ENCODE measurements around the gene AXDND1.
A peak's percentile ranks its signal among the peaks of the same experiment; 100 is the strongest.

The AXDND1 gene

DNA sequence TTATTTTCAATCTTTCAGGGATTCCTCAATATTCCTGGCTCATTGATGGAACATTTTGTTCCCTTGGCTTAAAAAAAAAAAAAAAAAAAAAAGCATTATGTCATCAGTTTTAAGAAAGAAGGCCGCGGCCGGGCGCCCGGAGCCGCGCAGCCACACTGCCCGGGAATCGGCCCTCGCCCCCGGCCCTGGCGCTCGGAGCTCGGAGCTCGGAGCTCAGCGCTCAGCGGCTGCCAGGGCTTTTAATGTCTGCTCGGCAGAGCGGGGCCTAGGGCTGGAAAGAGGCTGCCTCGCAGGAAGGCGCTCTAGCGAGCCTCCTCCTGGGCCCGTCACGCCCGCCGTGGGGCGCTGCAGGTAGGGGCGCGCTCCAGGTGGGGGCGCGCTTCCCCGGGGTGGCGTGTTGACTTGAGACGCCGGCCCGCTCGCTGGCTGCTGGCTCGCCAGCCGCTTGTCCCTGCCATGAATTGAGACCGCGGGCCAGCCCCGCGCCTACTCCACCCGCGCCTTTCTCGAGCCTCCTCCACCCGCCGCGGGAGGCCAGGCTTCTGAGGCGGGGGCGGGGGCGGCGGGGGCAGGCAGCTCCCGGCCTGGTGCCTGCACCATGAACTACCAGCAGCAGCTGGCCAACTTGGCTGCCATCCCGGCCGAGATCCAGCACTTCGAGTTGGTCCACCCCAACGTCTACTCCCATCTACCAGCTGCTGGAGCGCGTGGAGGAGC, 220.5 kb downstream of the AXDND1 start:
- peak overlapping the region; percentile 53 for H3K27ac ChIP-seq
- TF ChIP-seq CTCF (conservative IDR thresholded peaks at IDR 0.05) = peak; percentile 90
- TF ChIP-seq ZFX (IDR thresholded peaks at IDR 0.05) = peak; percentile 82

GRCh38 chr1:179587336-179587735, 221.6 kb downstream of the AXDND1 start:
- peak overlapping the region; percentile 53; the same call in 1 of the 2 replicates for H3K27ac ChIP-seq
- TF ChIP-seq CTCF (conservative IDR thresholded peaks at IDR 0.05) = no peak
- TF ChIP-seq ZFX (IDR thresholded peaks at IDR 0.05) = no peak

- no peak overlapping the region for H3K27ac ChIP-seq
- TF ChIP-seq ZFX (IDR thresholded peaks at IDR 0.05) (no peak), CTCF (conservative IDR thresholded peaks at IDR 0.05) (no peak)
Measured at GRCh38 chr1:179588425-179589024, 222.8 kb downstream of the AXDND1 start.

- TF ChIP-seq ZFX (IDR thresholded peaks at IDR 0.05) (no peak), CTCF (conservative IDR thresholded peaks at IDR 0.05) (no peak)
- H3K27ac ChIP-seq = no peak overlapping the region
Measured at GRCh38 chr1:179589509-179589908, 223.7 kb downstream of the AXDND1 start.

DNA sequence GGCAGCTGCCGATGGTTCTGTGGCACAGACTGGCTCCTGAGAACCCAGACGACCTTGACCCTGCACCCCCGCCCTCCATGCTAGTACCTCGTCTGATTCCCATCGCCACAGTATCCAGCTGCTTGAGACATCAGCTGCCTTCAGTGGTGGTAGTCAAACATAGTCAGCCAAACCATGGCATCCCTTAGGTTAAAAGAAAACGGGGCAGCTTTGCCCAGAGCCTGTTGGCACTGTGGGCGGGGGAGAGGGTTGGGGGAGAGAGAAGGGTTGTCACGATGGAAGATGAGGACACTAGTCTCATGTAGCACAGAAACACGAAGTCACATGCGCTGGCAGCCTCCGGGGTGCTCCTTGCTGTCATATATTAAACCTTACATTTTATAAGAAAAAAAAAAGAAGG, 224.9 kb downstream of the AXDND1 start:
- TF ChIP-seq ZFX (IDR thresholded peaks at IDR 0.05) (no peak), CTCF (conservative IDR thresholded peaks at IDR 0.05) (no peak)

DNA sequence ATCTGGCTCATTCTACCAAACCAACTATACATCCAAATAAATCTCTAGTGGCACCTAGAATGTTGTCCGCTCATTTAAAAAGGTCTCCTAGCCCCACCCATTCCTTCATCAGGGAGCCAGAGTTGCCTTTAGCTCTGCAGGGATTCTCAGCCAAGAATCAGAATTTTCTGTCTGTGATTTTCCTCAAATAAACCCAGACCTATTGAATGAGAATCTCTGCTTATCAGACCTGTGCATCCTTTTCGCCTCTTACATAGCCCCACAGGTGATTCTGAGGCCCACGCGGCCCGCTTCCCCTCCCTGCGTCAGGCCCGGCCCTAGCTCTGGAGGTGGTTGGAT, 225.5 kb downstream of the AXDND1 start:
- TF ChIP-seq CTCF (conservative IDR thresholded peaks at IDR 0.05) (no peak), ZFX (IDR thresholded peaks at IDR 0.05) (no peak)
- H3K27ac ChIP-seq = no peak overlapping the region

More for the DNA sequence above, 224.9 kb downstream of the AXDND1 start:
- H3K27ac ChIP-seq = no peak overlapping the region
